ENCODE measurements around the gene PHEX.

PHEX gene

GRCh38 chrX:22012931-22013330 lies 19.2 kb upstream of the PHEX start:
- H3K27ac ChIP-seq (ENCODE audit: low read depth, low read length) = no peak overlapping the region
- no peak overlapping the region for H3K4me3 ChIP-seq (ENCODE audit: low read depth, low read length)
- H3K27me3 ChIP-seq (ENCODE audit: control insufficient read depth, insufficient read depth, low read length) = no peaks in the 10 kb centered on the region; the same call in 1 of the 2 replicates
- H3K9ac ChIP-seq (ENCODE audit: low read length) = no peak overlapping the region
- peaks cover 2% of the 10 kb centered on the region; the same call in 1 of the 2 replicates for H3K36me3 ChIP-seq (ENCODE audit: control insufficient read depth, insufficient read depth, low read length)
- no peaks in the 10 kb centered on the region for H3K4me1 ChIP-seq (ENCODE audit: control insufficient read depth, insufficient read depth, low read length)
- peaks cover 5% of the 10 kb centered on the region; the same call in 1 of the 2 replicates for H3K9me3 ChIP-seq (ENCODE audit: control insufficient read depth, insufficient read depth, low read depth, low read length)

- H3K9ac ChIP-seq (ENCODE audit: low read length) = no peak overlapping the region
- H3K4me3 ChIP-seq (ENCODE audit: low read depth, low read length) = no peak overlapping the region
- H3K9me3 ChIP-seq (ENCODE audit: control insufficient read depth, insufficient read depth, low read depth, low read length) = no peaks in the 10 kb centered on the region
- no peaks in the 10 kb centered on the region for H3K4me1 ChIP-seq (ENCODE audit: control insufficient read depth, insufficient read depth, low read length)
- no peak overlapping the region for H3K27ac ChIP-seq (ENCODE audit: low read depth, low read length)
- H3K27me3 ChIP-seq (ENCODE audit: control insufficient read depth, insufficient read depth, low read length) = no peaks in the 10 kb centered on the region; the same call in 1 of the 2 replicates
- no peaks in the 10 kb centered on the region for H3K36me3 ChIP-seq (ENCODE audit: control insufficient read depth, insufficient read depth, low read length)
Observed at GRCh38 chrX:22015139-22015750, 16.9 kb upstream of the PHEX start.

- Histone ChIP-seq H3K27me3 (ENCODE audit: control insufficient read depth, insufficient read depth, low read length) (peaks cover under 1% of the 10 kb centered on the region; the same call in 1 of the 2 replicates), H3K27ac (ENCODE audit: low read depth, low read length) (no peak overlapping the region), H3K4me1 (ENCODE audit: control insufficient read depth, insufficient read depth, low read length) (peaks cover 13% of the 10 kb centered on the region), H3K9ac (ENCODE audit: low read length) (no peak overlapping the region), H3K9me3 (ENCODE audit: control insufficient read depth, insufficient read depth, low read depth, low read length) (no peaks in the 10 kb centered on the region), H3K4me3 (ENCODE audit: low read depth, low read length) (no peak overlapping the region), H3K36me3 (ENCODE audit: control insufficient read depth, insufficient read depth, low read length) (no peaks in the 10 kb centered on the region)
Observed at GRCh38 chrX:22021751-22022324, 10.3 kb upstream of the PHEX start.

- no peak overlapping the region for H3K9ac ChIP-seq (ENCODE audit: low read length)
- H3K27ac ChIP-seq (ENCODE audit: low read depth, low read length) = no peak overlapping the region
- peaks cover 3% of the 10 kb centered on the region; the same call in 1 of the 2 replicates for H3K27me3 ChIP-seq (ENCODE audit: control insufficient read depth, insufficient read depth, low read length)
- H3K4me3 ChIP-seq (ENCODE audit: low read depth, low read length) = no peak overlapping the region
- H3K9me3 ChIP-seq (ENCODE audit: control insufficient read depth, insufficient read depth, low read depth, low read length) = no peaks in the 10 kb centered on the region
- peaks cover 16% of the 10 kb centered on the region for H3K4me1 ChIP-seq (ENCODE audit: control insufficient read depth, insufficient read depth, low read length)
- no peaks in the 10 kb centered on the region for H3K36me3 ChIP-seq (ENCODE audit: control insufficient read depth, insufficient read depth, low read length)
Observed at GRCh38 chrX:22024577-22024976, 7.5 kb upstream of the PHEX start.

- H3K4me1 ChIP-seq (ENCODE audit: control insufficient read depth, insufficient read depth, low read length) = peaks cover 18% of the 10 kb centered on the region
- H3K27ac ChIP-seq (ENCODE audit: low read depth, low read length) = no peak overlapping the region
- no peaks in the 10 kb centered on the region for H3K36me3 ChIP-seq (ENCODE audit: control insufficient read depth, insufficient read depth, low read length)
- H3K4me3 ChIP-seq (ENCODE audit: low read depth, low read length) = no peak overlapping the region
- peaks cover 3% of the 10 kb centered on the region; the same call in 1 of the 2 replicates for H3K27me3 ChIP-seq (ENCODE audit: control insufficient read depth, insufficient read depth, low read length)
- no peaks in the 10 kb centered on the region; the same call in 1 of the 2 replicates for H3K9me3 ChIP-seq (ENCODE audit: control insufficient read depth, insufficient read depth, low read depth, low read length)
- no peak overlapping the region for H3K9ac ChIP-seq (ENCODE audit: low read length)
Observed at GRCh38 chrX:22025751-22026150, 6.4 kb upstream of the PHEX start.

GRCh38 chrX:22026731-22027130 lies 5.4 kb upstream of the PHEX start:
- no peaks in the 10 kb centered on the region for H3K36me3 ChIP-seq (ENCODE audit: control insufficient read depth, insufficient read depth, low read length)
- H3K9ac ChIP-seq (ENCODE audit: low read length) = no peak overlapping the region
- no peak overlapping the region for H3K27ac ChIP-seq (ENCODE audit: low read depth, low read length)
- H3K9me3 ChIP-seq (ENCODE audit: control insufficient read depth, insufficient read depth, low read depth, low read length) = no peaks in the 10 kb centered on the region; the same call in 1 of the 2 replicates
- H3K4me3 ChIP-seq (ENCODE audit: low read depth, low read length) = no peak overlapping the region
- peaks cover 18% of the 10 kb centered on the region for H3K4me1 ChIP-seq (ENCODE audit: control insufficient read depth, insufficient read depth, low read length)
- peaks cover 3% of the 10 kb centered on the region; the same call in 1 of the 2 replicates for H3K27me3 ChIP-seq (ENCODE audit: control insufficient read depth, insufficient read depth, low read length)

GRCh38 chrX:22032506-22032905 lies 381 bp downstream of the PHEX start:
- no peak overlapping the region for H3K9ac ChIP-seq (ENCODE audit: low read length)
- H3K4me3 ChIP-seq (ENCODE audit: low read depth, low read length) = no peak overlapping the region
- no peaks in the 10 kb centered on the region for H3K36me3 ChIP-seq (ENCODE audit: control insufficient read depth, insufficient read depth, low read length)
- no peak overlapping the region for H3K27ac ChIP-seq (ENCODE audit: low read depth, low read length)
- H3K4me1 ChIP-seq (ENCODE audit: control insufficient read depth, insufficient read depth, low read length) = peaks cover 14% of the 10 kb centered on the region
- H3K9me3 ChIP-seq (ENCODE audit: control insufficient read depth, insufficient read depth, low read depth, low read length) = no peaks in the 10 kb centered on the region; the same call in 1 of the 2 replicates
- H3K27me3 ChIP-seq (ENCODE audit: control insufficient read depth, insufficient read depth, low read length) = no peaks in the 10 kb centered on the region; the same call in 1 of the 2 replicates

GRCh38 chrX:22033818-22034217 lies 1.7 kb downstream of the PHEX start:
- Histone ChIP-seq H3K9me3 (ENCODE audit: control insufficient read depth, insufficient read depth, low read depth, low read length) (no peaks in the 10 kb centered on the region; the same call in 1 of the 2 replicates), H3K9ac (ENCODE audit: low read length) (no peak overlapping the region), H3K4me3 (ENCODE audit: low read depth, low read length) (no peak overlapping the region), H3K27ac (ENCODE audit: low read depth, low read length) (no peak overlapping the region), H3K4me1 (ENCODE audit: control insufficient read depth, insufficient read depth, low read length) (peaks cover 17% of the 10 kb centered on the region), H3K36me3 (ENCODE audit: control insufficient read depth, insufficient read depth, low read length) (no peaks in the 10 kb centered on the region), H3K27me3 (ENCODE audit: control insufficient read depth, insufficient read depth, low read length) (no peaks in the 10 kb centered on the region; the same call in 1 of the 2 replicates)

- no peaks in the 10 kb centered on the region for H3K9me3 ChIP-seq (ENCODE audit: control insufficient read depth, insufficient read depth, low read depth, low read length)
- H3K4me3 ChIP-seq (ENCODE audit: low read depth, low read length) = no peak overlapping the region
- no peaks in the 10 kb centered on the region for H3K36me3 ChIP-seq (ENCODE audit: control insufficient read depth, insufficient read depth, low read length)
Observed at GRCh38 chrX:22035236-22035635, 3.1 kb downstream of the PHEX start.

GRCh38 chrX:22037225-22037624 lies 5.1 kb downstream of the PHEX start:
- no peak overlapping the region for H3K4me3 ChIP-seq (ENCODE audit: low read depth, low read length)
- no peaks in the 10 kb centered on the region for H3K9me3 ChIP-seq (ENCODE audit: control insufficient read depth, insufficient read depth, low read depth, low read length)
- no peaks in the 10 kb centered on the region for H3K36me3 ChIP-seq (ENCODE audit: control insufficient read depth, insufficient read depth, low read length)
- H3K9ac ChIP-seq (ENCODE audit: low read length) = no peak overlapping the region
- no peaks in the 10 kb centered on the region; the same call in 1 of the 2 replicates for H3K27me3 ChIP-seq (ENCODE audit: control insufficient read depth, insufficient read depth, low read length)
- H3K4me1 ChIP-seq (ENCODE audit: control insufficient read depth, insufficient read depth, low read length) = peaks cover 11% of the 10 kb centered on the region; the same call in 1 of the 2 replicates
- no peak overlapping the region for H3K27ac ChIP-seq (ENCODE audit: low read depth, low read length)

More at GRCh38 chrX:22035236-22035635, 3.1 kb downstream of the PHEX start:
- no peak overlapping the region for H3K9ac ChIP-seq (ENCODE audit: low read length)
- H3K27ac ChIP-seq (ENCODE audit: low read depth, low read length) = no peak overlapping the region
- H3K4me1 ChIP-seq (ENCODE audit: control insufficient read depth, insufficient read depth, low read length) = peaks cover 11% of the 10 kb centered on the region; the same call in 1 of the 2 replicates
- no peaks in the 10 kb centered on the region; the same call in 1 of the 2 replicates for H3K27me3 ChIP-seq (ENCODE audit: control insufficient read depth, insufficient read depth, low read length)

- Histone ChIP-seq H3K36me3 (ENCODE audit: control insufficient read depth, insufficient read depth, low read length) (no peaks in the 10 kb centered on the region), H3K27me3 (ENCODE audit: control insufficient read depth, insufficient read depth, low read length) (no peaks in the 10 kb centered on the region; the same call in 1 of the 2 replicates), H3K9ac (ENCODE audit: low read length) (no peak overlapping the region), H3K4me3 (ENCODE audit: low read depth, low read length) (no peak overlapping the region), H3K9me3 (ENCODE audit: control insufficient read depth, insufficient read depth, low read depth, low read length) (no peaks in the 10 kb centered on the region), H3K4me1 (ENCODE audit: control insufficient read depth, insufficient read depth, low read length) (peaks cover 14% of the 10 kb centered on the region), H3K27ac (ENCODE audit: low read depth, low read length) (no peak overlapping the region)
Observed at GRCh38 chrX:22037911-22038537, 5.9 kb downstream of the PHEX start.
